ENCODE data around the gene ZDHHC14.

ZDHHC14 gene

DNA sequence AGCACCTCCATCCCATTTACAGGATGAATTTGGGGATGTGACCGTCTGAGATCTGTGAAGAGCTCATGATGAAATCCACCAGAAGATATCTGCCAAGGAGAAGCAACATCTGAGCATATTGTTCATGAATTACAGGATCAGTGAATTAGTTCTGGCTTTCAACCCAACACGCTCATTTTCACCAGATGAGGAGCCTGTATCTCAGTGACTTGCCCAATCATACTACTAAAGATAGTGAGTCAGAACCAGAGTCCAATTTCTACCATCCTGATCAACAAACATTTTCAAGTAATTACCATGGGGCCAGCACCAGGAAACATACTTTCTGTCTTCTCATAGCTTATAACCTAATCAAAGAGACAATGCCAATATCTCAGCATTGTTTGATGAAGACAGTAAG is 116.6 kb downstream of the ZDHHC14 start:
- Histone ChIP-seq H2AFZ (ENCODE audit: low read length) (no peak overlapping the region), H3K9ac (ENCODE audit: low read length) (no peak overlapping the region), H3K9me2 (replicated peaks; ENCODE audit: insufficient read depth, low read length) (no peaks in the 10 kb centered on the region), H4K20me1 (ENCODE audit: insufficient read depth, low read length) (no peaks in the 10 kb centered on the region), H3F3A (ENCODE audit: insufficient read depth, low read length) (no peaks in the 10 kb centered on the region), H3K4me3 (ENCODE audit: low read length) (no peak overlapping the region), H3K36me3 (replicated peaks; ENCODE audit: insufficient read depth, low read length) (no peaks in the 10 kb centered on the region), H3K79me2 (ENCODE audit: low read length) (no peaks in the 10 kb centered on the region), H3K4me1 (ENCODE audit: low read length) (peaks cover 10% of the 10 kb centered on the region), H3K4me2 (ENCODE audit: low read depth, low read length) (no peak overlapping the region), H3K27ac (ENCODE audit: low read length) (no peak overlapping the region), H3K27me3 (replicated peaks; ENCODE audit: insufficient read depth, low read length) (no peaks in the 10 kb centered on the region), H3K9me3 (replicated peaks; ENCODE audit: insufficient read depth, low read length) (no peaks in the 10 kb centered on the region)
- TF ChIP-seq EZH2 (optimal IDR thresholded peaks at IDR 0.05; ENCODE audit: low read depth, low read length): no peak
- no peak for TF ChIP-seq EZH2phosphoT487 (IDR thresholded peaks at IDR 0.05; ENCODE audit: low read length)
- TF ChIP-seq, protein P1, sequence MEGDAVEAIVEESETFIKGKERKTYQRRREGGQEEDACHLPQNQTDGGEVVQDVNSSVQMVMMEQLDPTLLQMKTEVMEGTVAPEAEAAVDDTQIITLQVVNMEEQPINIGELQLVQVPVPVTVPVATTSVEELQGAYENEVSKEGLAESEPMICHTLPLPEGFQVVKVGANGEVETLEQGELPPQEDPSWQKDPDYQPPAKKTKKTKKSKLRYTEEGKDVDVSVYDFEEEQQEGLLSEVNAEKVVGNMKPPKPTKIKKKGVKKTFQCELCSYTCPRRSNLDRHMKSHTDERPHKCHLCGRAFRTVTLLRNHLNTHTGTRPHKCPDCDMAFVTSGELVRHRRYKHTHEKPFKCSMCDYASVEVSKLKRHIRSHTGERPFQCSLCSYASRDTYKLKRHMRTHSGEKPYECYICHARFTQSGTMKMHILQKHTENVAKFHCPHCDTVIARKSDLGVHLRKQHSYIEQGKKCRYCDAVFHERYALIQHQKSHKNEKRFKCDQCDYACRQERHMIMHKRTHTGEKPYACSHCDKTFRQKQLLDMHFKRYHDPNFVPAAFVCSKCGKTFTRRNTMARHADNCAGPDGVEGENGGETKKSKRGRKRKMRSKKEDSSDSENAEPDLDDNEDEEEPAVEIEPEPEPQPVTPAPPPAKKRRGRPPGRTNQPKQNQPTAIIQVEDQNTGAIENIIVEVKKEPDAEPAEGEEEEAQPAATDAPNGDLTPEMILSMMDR (IDR thresholded peaks at IDR 0.05; ENCODE audit: low read length): no peak
- no peak for DNase-seq

DNA sequence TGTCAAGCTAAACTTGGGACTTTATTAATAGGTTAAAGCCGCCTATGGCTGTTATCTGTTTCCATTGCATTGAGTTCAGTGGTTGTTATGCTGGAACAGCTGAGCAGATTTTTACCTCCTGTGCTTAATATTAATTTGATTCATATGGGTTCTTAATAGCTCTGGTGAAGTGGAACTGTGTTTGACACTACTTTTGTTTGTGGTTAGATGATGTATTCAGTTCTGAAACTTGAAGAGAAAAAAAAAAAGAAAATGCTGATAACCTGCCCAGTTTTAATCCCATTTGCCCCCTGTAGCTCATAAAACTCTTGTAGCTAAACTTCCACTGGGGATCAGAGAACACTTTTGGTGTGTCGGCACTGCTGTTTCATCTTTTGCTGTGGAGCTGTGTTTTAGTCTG is 117.8 kb downstream of the ZDHHC14 start:
- no peaks in the 10 kb centered on the region for H3K79me2 ChIP-seq (ENCODE audit: low read length)
- no peak overlapping the region for H3K27ac ChIP-seq (ENCODE audit: low read length)
- H3K9me3 ChIP-seq (replicated peaks; ENCODE audit: insufficient read depth, low read length): no peaks in the 10 kb centered on the region
- no peaks in the 10 kb centered on the region for H3K36me3 ChIP-seq (replicated peaks; ENCODE audit: insufficient read depth, low read length)
- peak; percentile 7 for DNase-seq
- no peak overlapping the region for H3K9ac ChIP-seq (ENCODE audit: low read length)
- no peak overlapping the region for H3K4me3 ChIP-seq (ENCODE audit: low read length)
- peaks cover 10% of the 10 kb centered on the region for H3K4me1 ChIP-seq (ENCODE audit: low read length)
- no peaks in the 10 kb centered on the region for H4K20me1 ChIP-seq (ENCODE audit: insufficient read depth, low read length)
- H3K27me3 ChIP-seq (replicated peaks; ENCODE audit: insufficient read depth, low read length): no peaks in the 10 kb centered on the region
- H3K4me2 ChIP-seq (ENCODE audit: low read depth, low read length): peak overlapping the region; percentile 27; the same call in 1 of the 2 replicates
- H3F3A ChIP-seq (ENCODE audit: insufficient read depth, low read length): no peaks in the 10 kb centered on the region
- TF ChIP-seq EZH2 (optimal IDR thresholded peaks at IDR 0.05; ENCODE audit: low read depth, low read length) (no peak), EZH2phosphoT487 (IDR thresholded peaks at IDR 0.05; ENCODE audit: low read length) (no peak)
- TF ChIP-seq, protein P1 (IDR thresholded peaks at IDR 0.05; ENCODE audit: low read length): no peak
- no peak overlapping the region for H2AFZ ChIP-seq (ENCODE audit: low read length)
- H3K9me2 ChIP-seq (replicated peaks; ENCODE audit: insufficient read depth, low read length): no peaks in the 10 kb centered on the region

DNA sequence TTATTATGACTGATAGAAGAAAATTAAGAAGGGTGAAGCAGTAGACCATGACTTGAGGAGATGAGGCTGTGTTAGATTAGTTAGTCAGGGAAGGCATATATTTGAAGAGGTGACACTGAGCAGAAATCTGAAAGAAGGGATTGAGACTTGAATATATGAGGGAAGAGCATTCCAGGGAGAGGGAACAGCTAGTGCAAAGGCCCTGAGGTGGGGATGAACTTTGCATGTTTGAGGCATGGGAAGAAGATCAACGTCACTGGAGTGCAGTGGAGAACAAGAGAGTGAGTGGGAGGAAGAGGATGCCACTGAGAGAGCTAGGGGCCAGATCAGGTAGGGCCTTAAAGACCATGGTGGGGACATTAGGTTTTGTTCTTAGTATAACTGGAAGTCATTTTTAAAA is 119.0 kb downstream of the ZDHHC14 start:
- no peaks in the 10 kb centered on the region for H3K9me2 ChIP-seq (replicated peaks; ENCODE audit: insufficient read depth, low read length)
- no peaks in the 10 kb centered on the region for H3K36me3 ChIP-seq (replicated peaks; ENCODE audit: insufficient read depth, low read length)
- H3K27me3 ChIP-seq (replicated peaks; ENCODE audit: insufficient read depth, low read length): no peaks in the 10 kb centered on the region
- H3K79me2 ChIP-seq (ENCODE audit: low read length): no peaks in the 10 kb centered on the region
- no peaks in the 10 kb centered on the region for H4K20me1 ChIP-seq (ENCODE audit: insufficient read depth, low read length)
- TF ChIP-seq, protein P1 (IDR thresholded peaks at IDR 0.05; ENCODE audit: low read length): no peak
- TF ChIP-seq EZH2phosphoT487 (IDR thresholded peaks at IDR 0.05; ENCODE audit: low read length) (no peak), EZH2 (optimal IDR thresholded peaks at IDR 0.05; ENCODE audit: low read depth, low read length) (no peak)
- no peak overlapping the region for H3K4me2 ChIP-seq (ENCODE audit: low read depth, low read length)
- H3K9ac ChIP-seq (ENCODE audit: low read length): no peak overlapping the region
- H3K27ac ChIP-seq (ENCODE audit: low read length): no peak overlapping the region
- no peak overlapping the region for H2AFZ ChIP-seq (ENCODE audit: low read length)
- H3K4me1 ChIP-seq (ENCODE audit: low read length): peaks cover 10% of the 10 kb centered on the region
- DNase-seq: no peak
- H3K9me3 ChIP-seq (replicated peaks; ENCODE audit: insufficient read depth, low read length): no peaks in the 10 kb centered on the region
- H3F3A ChIP-seq (ENCODE audit: insufficient read depth, low read length): no peaks in the 10 kb centered on the region
- no peak overlapping the region for H3K4me3 ChIP-seq (ENCODE audit: low read length)
